Adrenal gland (tissue), 19 donors: ENCODE measurements around the gene RPL28. TPM values are rescaled to one million over a fixed set of nuclear protein-coding genes. Genes with fewer than 3 reads are reported as not detected.

ENCODE experiments used
- DNase-seq, 7 donors: peaks; one replicate each; pipeline ENCODE4 v3.0.0-alpha.2; 2019 to 2020
- H3K27ac ChIP-seq, 5 donors: fragments of 200-600 bp; sonication (generic) in 4 of 5; 1 replicate in 3 of 5; 2 replicates in 2 of 5; pipeline versions ENCODE4 v1.5.1 to v1.8.0; 2016 to 2020; ENCODE audit warnings: mild to moderate bottlenecking in 1 of 5
- H3K27me3 ChIP-seq: fragments of 200-600 bp; 2 replicates; pipeline ENCODE4 v1.8.0; 2021
- H3K36me3 ChIP-seq, 2 donors: fragments of 200-600 bp; replicated peaks in 1 of 2; 1 replicate in 1 of 2; 2 replicates in 1 of 2; pipeline versions ENCODE4 v1.5.1 to v1.8.0; 2018 to 2022
- H3K4me1 ChIP-seq, 2 donors: fragments of 200-600 bp; replicated peaks in 1 of 2; 1 replicate in 1 of 2; 2 replicates in 1 of 2; pipeline versions ENCODE4 v1.5.1 to v1.8.0; 2018 to 2021
- H3K4me3 ChIP-seq, 4 donors: fragments of 200-600 bp; sonication (generic) in 3 of 4; one replicate each; pipeline ENCODE4 v1.5.1; 2016 to 2018
- H3K9me3 ChIP-seq, 3 donors: fragments of 200-600 bp; sonication (generic) in 1 of 3; replicated peaks in 1 of 3; 1 replicate in 2 of 3; 2 replicates in 1 of 3; pipeline versions ENCODE4 v1.5.1 to v1.8.0; 2016 to 2021
- CTCF ChIP-seq, 6 experiments: fragments of 450-650 bp in 4 of 6; fragments of 200-600 bp in 2 of 6; sonication (generic) in 1 of 6; IDR thresholded peaks; 1 replicate in 5 of 6; 2 replicates in 1 of 6; pipeline versions ENCODE4 v1.5.1 to v1.8.0; 2016 to 2021; ENCODE audit warnings: antibody characterized with exemption in 6 of 6, mild to moderate bottlenecking in 2 of 6, moderate library complexity in 1 of 6
- POLR2A ChIP-seq, 2 donors: fragments of 450-650 bp; IDR thresholded peaks; one replicate each; pipeline ENCODE4 v1.6.1; 2017; ENCODE audit warnings: antibody characterized with exemption in 2 of 2, mild to moderate bottlenecking in 2 of 2, moderate library complexity in 1 of 2
- WGBS, 4 donors: extraction: QIAGEN DNeasy Blood & Tissue Kit in 2 of 4; methylation state at CpG; one replicate each; pipeline versions ENCODE4 v1.1.5 to v1.1.7; 2013 to 2017; 5-methylcytosine and 5-hydroxymethylcytosine counted together
- intact Hi-C, 2 donors: fragments of 100-400 bp; cut with DNase I; formaldehyde crosslinking; loops; one replicate each; pipeline versions ENCODE4 v1.14.1 to v1.15.0; 2022 to 2023
- long read RNA-seq, 10 donors: library from polyadenylated mRNA in 3 of 10; unstranded in 2 of 10; stranded (forward) in 1 of 10; transcript quantifications; one replicate each; pipeline ENCODE4 v2.0.0 and lab custom pipeline, GENCODE V29; 2021 to 2026
- polyA plus RNA-seq, 3 donors: library from polyadenylated mRNA; stranded (reverse); fragments of 200-250 nt in 2 of 3; fragments of 350-450 nt in 1 of 3; fragmentation: Illumina TruSeq in 1 of 3; extraction: RNeasy Lipid Tissue Mini Kit (QIAGEN cat#74804) in 1 of 3; gene quantifications; one replicate each; pipeline ENCODE4 v1.2.3, GENCODE V29; 2013 to 2014
- total RNA-seq, 9 donors: library from RNA; depleted of rRNA in 4 of 9; stranded (reverse); fragments of >200 nt in 4 of 9; fragments of 120-200 nt in 1 of 9; fragmentation: NEBNext Ultra II Directional in 1 of 9; extraction: Animal tissue kit (Norgen Biotek cat#: 25700) in 1 of 9; gene quantifications; one replicate each; pipeline versions ENCODE4 v1.1.0 to v1.2.4, GENCODE V29; 2013 to 2023
- donor health status: healthy with polysubstance abuse.
- donor health status: Bipolar disorder and iron deficiency.
- donor health status: DM: yes; HTN: yes; CAD: no.
- donor health status: DM: no; HTN: no; CAD: no.
- donor health status: DM: no; HTN: no; CAD: no.
- donor health status: DM: yes; HTN: yes; CAD: no.

Gene RPL28
- total RNA-seq (1,000 to 10,000 TPM in 4 of 9 donors, 100 to 1,000 TPM in 5; 194 to 2,378 (median 694) TPM), polyA plus RNA-seq (1,000 to 10,000 TPM in 2 of 3 donors, 100 to 1,000 TPM in 1; 577 to 2,804 (median 2,164) TPM)
- long read RNA-seq, donor 1, full-length matches to known transcripts: 674 of 786 reads
- long read RNA-seq, donor 1, partial matches to known transcripts: 83 of 786 reads
- long read RNA-seq, donor 1, other reads (novel, unspliced or antisense): 29 of 786 reads
- long read RNA-seq, donor 2, full-length matches to known transcripts: 570 of 637 reads
- long read RNA-seq, donor 2, partial matches to known transcripts: 43 of 637 reads
- long read RNA-seq, donor 2, other reads (novel, unspliced or antisense): 24 of 637 reads
- long read RNA-seq, donor 3, full-length matches to known transcripts: 360 of 441 reads
- long read RNA-seq, donor 3, partial matches to known transcripts: 74 of 441 reads
- long read RNA-seq, donor 3, other reads (novel, unspliced or antisense): 7 of 441 reads
- long read RNA-seq, donor 4, full-length matches to known transcripts: 1,227 of 1,264 reads
- long read RNA-seq, donor 4, partial matches to known transcripts: 9 of 1,264 reads
- long read RNA-seq, donor 4, other reads (novel, unspliced or antisense): 28 of 1,264 reads
- long read RNA-seq, donor 5, full-length matches to known transcripts: 663 of 693 reads
- long read RNA-seq, donor 5, partial matches to known transcripts: 14 of 693 reads
- long read RNA-seq, donor 5, other reads (novel, unspliced or antisense): 16 of 693 reads
- long read RNA-seq, donor 6, full-length matches to known transcripts: 1,626 of 1,666 reads
- long read RNA-seq, donor 6, partial matches to known transcripts: 19 of 1,666 reads
- long read RNA-seq, donor 6, other reads (novel, unspliced or antisense): 21 of 1,666 reads
- long read RNA-seq, donor 7, full-length matches to known transcripts: 472 of 541 reads
- long read RNA-seq, donor 7, partial matches to known transcripts: 52 of 541 reads
- long read RNA-seq, donor 7, other reads (novel, unspliced or antisense): 17 of 541 reads
- long read RNA-seq, donor 8, full-length matches to known transcripts: 698 of 784 reads
- long read RNA-seq, donor 8, partial matches to known transcripts: 47 of 784 reads
- long read RNA-seq, donor 8, other reads (novel, unspliced or antisense): 39 of 784 reads
- long read RNA-seq, donor 9, full-length matches to known transcripts: 454 of 555 reads
- long read RNA-seq, donor 9, partial matches to known transcripts: 87 of 555 reads
- long read RNA-seq, donor 9, other reads (novel, unspliced or antisense): 14 of 555 reads
- long read RNA-seq, donor 10, full-length matches to known transcripts: 294 of 334 reads
- long read RNA-seq, donor 10, partial matches to known transcripts: 29 of 334 reads
- long read RNA-seq, donor 10, other reads (novel, unspliced or antisense): 11 of 334 reads

- intact Hi-C loops: no loop called here
- WGBS, 4 donors: 0 to 1% (median 0%) methylated on average over 40 to 68 of the region's 68 CpGs
- no peaks in the 10 kb centered on the region for H3K27me3 ChIP-seq
- peak within 1 kb of the TSS; percentile 36 to 93 (median 71) for H3K4me3 ChIP-seq
- TF ChIP-seq POLR2A (IDR thresholded peaks at IDR 0.05) (peak; percentile 98), CTCF (IDR thresholded peaks at IDR 0.05) (peak in 1 of 6 experiments; percentile 25)
- peak within 1 kb of the TSS; percentile 71 to 96 (median 87) for H3K27ac ChIP-seq
- peaks cover 0 to 35% of the 10 kb centered on the region in 2 donors for H3K36me3 ChIP-seq
- H3K4me1 ChIP-seq: peaks cover 30 to 45% of the 10 kb centered on the region in 2 donors
- DNase-seq: peak; percentile 98 to 99 (median 99)
- H3K9me3 ChIP-seq: no peaks in the 10 kb centered on the region
Observed at GRCh38 chr19:55385724-55386492, at the start of gene RPL28. Gene RPL28, plus strand, starts transcription at chr19:55385932. Its CDS starts 426 bp downstream, at chr19:55386358.

GRCh38 chr19:55336101-55336500 is 49.6 kb upstream of the RPL28 start:
- 71 to 83% (median 76%) methylated on average over 7 of the region's 7 CpGs for WGBS, 4 donors
- DNase-seq: no peak
- Histone ChIP-seq H3K27me3 (peaks cover 3% of the 10 kb centered on the region), H3K36me3 (no peaks in the 10 kb centered on the region), H3K9me3 (no peaks in the 10 kb centered on the region), H3K27ac (no peak overlapping the region), H3K4me1 (peaks cover 8 to 11% of the 10 kb centered on the region in 2 donors), H3K4me3 (no peak overlapping the region)
- TF ChIP-seq CTCF (IDR thresholded peaks at IDR 0.05) (no peak), POLR2A (IDR thresholded peaks at IDR 0.05) (no peak)
- intact Hi-C loops: no loop called here

GRCh38 chr19:55339105-55339888 is 46.4 kb upstream of the RPL28 start, which contains the start of gene KMT5C:
Gene KMT5C, plus strand, starts transcription at chr19:55339876. Its CDS starts 2,061 bp downstream, at chr19:55341937.
- Histone ChIP-seq H3K27ac (peak within 1 kb of the TSS; percentile 44 to 97 (median 74)), H3K36me3 (peaks cover 0 to 21% of the 10 kb centered on the region in 2 donors)

More at GRCh38 chr19:55339105-55339888, 46.4 kb upstream of the RPL28 start, which contains the start of gene KMT5C:
- TF ChIP-seq CTCF (IDR thresholded peaks at IDR 0.05): peak in 5 of 6 experiments; percentile 37 to 66 (median 53)
- peak in 1 of 2 donors; percentile 96 for TF ChIP-seq POLR2A (IDR thresholded peaks at IDR 0.05)
- Histone ChIP-seq H3K27me3 (no peaks in the 10 kb centered on the region), H3K4me1 (peaks cover 14 to 15% of the 10 kb centered on the region in 2 donors), H3K4me3 (peak within 1 kb of the TSS; percentile 54 to 83 (median 68)), H3K9me3 (no peaks in the 10 kb centered on the region)
- peak; percentile 100 for DNase-seq
- intact Hi-C loops: no loop called here
- 0 to 1% (median 0%) methylated on average over 24 to 63 of the region's 63 CpGs for WGBS, 4 donors
